Activated CD4-positive, alpha-beta T cell treated with anti-CD3 and anti-CD28 coated beads for 48 hours (primary cell): Measurements from ENCODE around the gene FSHB.
"Not testable (repeated sequence)": the region's sequence is repeated elsewhere in the genome, so short reads cannot be mapped to it uniquely, and the experiment has no call there.

Experiments
- DNase-seq: peaks from one replicate; pipeline ENCODE4 v3.0.0-alpha.2; 2020

Gene FSHB

GRCh38 chr11:30230714-30231113 is at the start of gene FSHB:
TSS of gene FSHB (plus strand) at chr11:30231014. CDS start at chr11:30231903, 889 bp downstream.
- no peak for DNase-seq

- DNase-seq = no peak
These were observed 44.1 kb upstream of the FSHB start for GRCh38 chr11:30186748-30187147.

GRCh38 chr11:30192620-30193019 is 38.2 kb upstream of the FSHB start:
- no peak for DNase-seq

GRCh38 chr11:30196400-30197206 is 34.2 kb upstream of the FSHB start:
- peak; percentile 61 for DNase-seq

GRCh38 chr11:30197869-30198268 is 32.9 kb upstream of the FSHB start:
- DNase-seq = no peak

GRCh38 chr11:30202989-30203388 is 27.8 kb upstream of the FSHB start:
- DNase-seq = not testable (repeated sequence)

- no peak for DNase-seq
These were observed 27.0 kb upstream of the FSHB start for GRCh38 chr11:30203850-30204249.

- no peak for DNase-seq
These were observed 24.4 kb upstream of the FSHB start for GRCh38 chr11:30206249-30206996.

GRCh38 chr11:30210357-30210756 is 20.5 kb upstream of the FSHB start:
- DNase-seq = no peak

GRCh38 chr11:30216534-30216933 is 14.3 kb upstream of the FSHB start:
- no peak for DNase-seq

- DNase-seq = no peak
These were observed 12.5 kb upstream of the FSHB start for GRCh38 chr11:30218278-30218677.

GRCh38 chr11:30225642-30226041 is 5.2 kb upstream of the FSHB start:
- no peak for DNase-seq

GRCh38 chr11:30228323-30228884 is 2.4 kb upstream of the FSHB start:
- no peak for DNase-seq

- no peak for DNase-seq
These were observed 8.2 kb downstream of the FSHB start for GRCh38 chr11:30239025-30239424.

- DNase-seq = no peak
These were observed 13.5 kb downstream of the FSHB start for GRCh38 chr11:30244265-30244664.

GRCh38 chr11:30245621-30246020 is 14.8 kb downstream of the FSHB start:
- DNase-seq = no peak

- no peak for DNase-seq
These were observed 23.8 kb downstream of the FSHB start for GRCh38 chr11:30254307-30255298.

GRCh38 chr11:30255637-30256036 is 24.8 kb downstream of the FSHB start:
- DNase-seq = no peak

- no peak for DNase-seq
These were observed 26.2 kb downstream of the FSHB start for GRCh38 chr11:30257058-30257457.

- no peak for DNase-seq
These were observed 27.9 kb downstream of the FSHB start for GRCh38 chr11:30258679-30259078.

GRCh38 chr11:30260813-30261212 is 30.0 kb downstream of the FSHB start:
- no peak for DNase-seq

GRCh38 chr11:30261821-30262220 is 31.0 kb downstream of the FSHB start:
- DNase-seq = no peak

- not testable (repeated sequence) for DNase-seq
These were observed 37.8 kb downstream of the FSHB start for GRCh38 chr11:30268638-30269037.
